ENCODE data around the gene KSR2.

KSR2 gene

GRCh38 chr12:117438809-117439208, 530.0 kb downstream of the KSR2 start:
- Mint-ChIP-seq H3K4me1 (ENCODE audit: low read depth) (no peaks in the 10 kb centered on the region), H3K9me3 (no peaks in the 10 kb centered on the region), H3K27me3 (ENCODE audit: low read depth) (no peaks in the 10 kb centered on the region), H3K36me3 (ENCODE audit: low read depth) (no peaks in the 10 kb centered on the region), H3K27ac (no peak overlapping the region), H3K4me3 (no peak overlapping the region)

DNA sequence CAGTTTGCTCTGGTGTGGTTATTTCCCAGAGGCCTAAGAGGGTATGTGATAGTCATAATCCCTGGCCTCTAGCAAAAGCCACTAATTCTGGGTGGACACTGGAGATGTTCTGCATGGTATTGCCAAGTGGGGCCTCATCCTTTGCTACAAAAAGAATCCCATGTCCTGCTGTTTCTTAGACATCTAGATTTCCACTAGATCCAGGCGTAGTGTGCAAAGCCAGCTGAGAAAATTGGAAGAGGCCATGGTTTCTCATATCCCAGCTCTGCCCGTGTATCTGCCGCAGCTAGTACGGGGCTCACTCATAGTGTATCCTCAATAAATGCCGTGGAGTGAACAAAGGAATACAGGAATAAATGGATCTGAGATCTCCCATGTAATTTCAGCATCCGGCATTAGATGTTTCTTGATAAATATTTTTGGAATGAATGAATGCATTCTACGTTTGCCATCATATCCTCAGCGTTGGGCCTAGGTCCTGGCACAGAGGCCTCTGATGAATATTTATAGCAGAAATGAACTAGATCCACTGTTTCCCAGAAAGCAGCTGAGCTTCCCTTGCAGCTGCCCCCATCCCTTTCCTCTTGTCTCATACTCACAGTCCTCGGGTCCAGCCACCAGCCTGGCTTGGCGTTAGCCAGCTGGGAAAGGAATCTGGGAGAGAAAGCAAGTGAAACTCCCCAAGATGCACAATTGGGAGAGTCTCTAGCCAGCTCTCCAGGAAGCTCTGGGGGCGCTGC, 531.1 kb downstream of the KSR2 start:
- no peaks in the 10 kb centered on the region for H3K27me3 Mint-ChIP-seq (ENCODE audit: low read depth)
- no peaks in the 10 kb centered on the region for H3K4me1 Mint-ChIP-seq (ENCODE audit: low read depth)
- no peaks in the 10 kb centered on the region for H3K9me3 Mint-ChIP-seq
- no peaks in the 10 kb centered on the region for H3K36me3 Mint-ChIP-seq (ENCODE audit: low read depth)
- no peak overlapping the region for H3K4me3 Mint-ChIP-seq
- H3K27ac Mint-ChIP-seq = no peak overlapping the region

- no peak overlapping the region for H3K27ac Mint-ChIP-seq
- H3K4me1 Mint-ChIP-seq (ENCODE audit: low read depth) = no peaks in the 10 kb centered on the region
- no peaks in the 10 kb centered on the region for H3K36me3 Mint-ChIP-seq (ENCODE audit: low read depth)
These were observed 534.9 kb downstream of the KSR2 start for GRCh38 chr12:117433878-117434277.

DNA sequence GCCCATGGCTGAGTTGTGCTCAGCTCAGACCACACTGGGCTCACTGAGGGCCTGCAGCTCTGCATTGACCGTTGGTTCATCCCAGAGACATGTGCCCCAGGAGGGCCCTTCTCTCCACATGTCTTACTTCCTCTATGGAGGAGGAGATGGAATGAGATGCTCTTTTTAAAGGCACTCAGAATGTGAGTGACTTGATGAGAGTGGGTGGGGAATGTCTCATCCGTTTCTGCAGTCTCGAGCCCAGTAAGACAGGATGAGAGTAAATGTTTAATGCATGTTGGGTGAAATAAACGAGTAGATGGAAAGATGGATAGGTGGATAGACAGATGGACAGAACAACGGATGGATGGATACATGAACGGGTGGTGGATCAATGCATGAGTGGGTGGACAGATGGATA, 538.5 kb downstream of the KSR2 start:
- no peaks in the 10 kb centered on the region for H3K4me1 Mint-ChIP-seq (ENCODE audit: low read depth)
- no peaks in the 10 kb centered on the region for H3K36me3 Mint-ChIP-seq (ENCODE audit: low read depth)
- H3K27ac Mint-ChIP-seq = no peak overlapping the region
- no peaks in the 10 kb centered on the region for H3K9me3 Mint-ChIP-seq
- no peaks in the 10 kb centered on the region for H3K27me3 Mint-ChIP-seq (ENCODE audit: low read depth)
- H3K4me3 Mint-ChIP-seq = no peak overlapping the region

More at GRCh38 chr12:117433878-117434277, 534.9 kb downstream of the KSR2 start:
- no peaks in the 10 kb centered on the region for H3K27me3 Mint-ChIP-seq (ENCODE audit: low read depth)
- no peak overlapping the region for H3K4me3 Mint-ChIP-seq
- H3K9me3 Mint-ChIP-seq = no peaks in the 10 kb centered on the region

- H3K4me1 Mint-ChIP-seq (ENCODE audit: low read depth) = no peaks in the 10 kb centered on the region
- no peaks in the 10 kb centered on the region for H3K36me3 Mint-ChIP-seq (ENCODE audit: low read depth)
- H3K27ac Mint-ChIP-seq = no peak overlapping the region
- no peak overlapping the region for H3K4me3 Mint-ChIP-seq
- no peaks in the 10 kb centered on the region for H3K27me3 Mint-ChIP-seq (ENCODE audit: low read depth)
- H3K9me3 Mint-ChIP-seq = no peaks in the 10 kb centered on the region
These were observed 541.6 kb downstream of the KSR2 start for GRCh38 chr12:117427211-117427610.

DNA sequence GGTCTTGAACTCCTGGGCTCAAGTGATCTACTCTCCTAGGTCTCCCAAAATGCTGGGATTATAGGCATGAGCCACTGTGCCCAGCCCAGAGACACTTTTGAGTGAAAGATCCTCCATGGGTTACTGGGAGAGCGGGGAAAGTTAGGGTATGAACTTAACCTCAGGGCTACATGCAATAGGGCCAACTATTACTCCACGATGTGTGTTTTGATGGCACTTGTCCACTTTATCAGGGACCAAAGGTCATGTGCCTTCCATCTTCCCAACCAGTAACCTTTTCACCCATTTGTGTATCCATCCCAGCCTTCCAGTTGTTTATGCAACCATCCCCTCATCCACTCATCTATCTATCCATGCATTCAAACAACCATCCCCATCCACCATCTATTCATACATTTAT, 546.8 kb downstream of the KSR2 start:
- no peak overlapping the region for H3K27ac Mint-ChIP-seq
- H3K4me1 Mint-ChIP-seq (ENCODE audit: low read depth) = no peaks in the 10 kb centered on the region
- H3K9me3 Mint-ChIP-seq = peaks cover 4% of the 10 kb centered on the region
- no peaks in the 10 kb centered on the region for H3K36me3 Mint-ChIP-seq (ENCODE audit: low read depth)
- no peak overlapping the region for H3K4me3 Mint-ChIP-seq
- H3K27me3 Mint-ChIP-seq (ENCODE audit: low read depth) = no peaks in the 10 kb centered on the region

GRCh38 chr12:117421068-117421752, 547.6 kb downstream of the KSR2 start:
- H3K4me3 Mint-ChIP-seq = no peak overlapping the region
- no peaks in the 10 kb centered on the region for H3K4me1 Mint-ChIP-seq (ENCODE audit: low read depth)
- no peaks in the 10 kb centered on the region for H3K36me3 Mint-ChIP-seq (ENCODE audit: low read depth)
- H3K27ac Mint-ChIP-seq = no peak overlapping the region
- H3K27me3 Mint-ChIP-seq (ENCODE audit: low read depth) = no peaks in the 10 kb centered on the region
- peaks cover 4% of the 10 kb centered on the region for H3K9me3 Mint-ChIP-seq

DNA sequence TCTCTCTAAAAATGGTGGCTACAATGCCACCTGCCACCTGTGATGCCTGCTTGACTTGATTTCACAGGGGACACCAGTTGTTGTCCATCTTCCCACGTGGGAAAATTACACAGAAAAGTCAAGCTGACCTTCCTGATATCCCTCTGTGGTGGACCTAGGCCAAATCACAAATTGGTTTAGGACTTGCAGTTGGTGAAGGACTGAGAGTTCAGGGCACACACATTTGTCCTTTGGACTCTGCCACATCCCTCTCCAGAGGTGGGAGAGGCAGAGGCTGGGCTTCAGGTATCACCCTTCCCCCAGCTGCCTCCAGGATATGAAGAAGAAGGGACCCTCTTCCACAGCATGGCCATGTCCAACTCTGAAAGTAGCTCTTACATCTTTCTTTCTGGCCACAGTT, 551.8 kb downstream of the KSR2 start:
- Mint-ChIP-seq H3K27me3 (ENCODE audit: low read depth) (no peaks in the 10 kb centered on the region), H3K27ac (no peak overlapping the region), H3K9me3 (peaks cover 8% of the 10 kb centered on the region), H3K4me3 (no peak overlapping the region), H3K4me1 (ENCODE audit: low read depth) (no peaks in the 10 kb centered on the region), H3K36me3 (ENCODE audit: low read depth) (no peaks in the 10 kb centered on the region)

DNA sequence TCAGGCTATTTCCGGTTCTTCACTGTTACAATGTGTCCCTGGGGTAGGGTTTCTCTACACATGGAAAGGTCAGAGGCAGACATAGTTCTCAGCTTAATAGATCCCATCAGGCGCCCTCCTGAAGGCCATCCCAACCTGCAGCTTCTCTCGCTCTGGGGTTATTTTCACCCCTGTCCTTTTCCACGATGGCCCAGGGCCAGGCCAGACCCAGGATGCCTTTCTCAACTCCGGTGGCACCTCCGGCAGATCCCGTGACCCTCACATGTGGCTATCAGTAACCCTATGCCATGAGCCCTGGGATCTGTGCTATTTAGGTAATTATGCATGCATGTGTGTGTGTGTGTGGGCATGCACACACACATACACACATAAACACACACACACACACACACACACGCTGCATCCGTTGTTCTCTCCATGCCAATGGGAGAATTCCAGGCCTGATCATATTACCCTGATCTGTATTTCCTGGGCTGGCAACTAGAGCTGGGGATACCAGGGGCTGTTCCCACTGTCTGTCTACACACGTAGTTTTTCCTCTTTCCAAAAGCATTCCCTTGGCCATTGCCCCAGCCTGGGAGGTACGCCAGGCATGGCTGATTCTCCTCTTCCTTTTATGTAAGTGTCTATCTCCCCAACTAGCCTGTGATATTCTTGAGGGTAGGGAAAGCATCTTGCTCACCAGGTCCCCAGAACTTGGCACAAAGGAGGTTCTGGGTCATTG, 556.2 kb downstream of the KSR2 start:
- no peak overlapping the region for H3K4me3 Mint-ChIP-seq
- no peaks in the 10 kb centered on the region for H3K4me1 Mint-ChIP-seq (ENCODE audit: low read depth)
- H3K9me3 Mint-ChIP-seq = peaks cover 4% of the 10 kb centered on the region
- H3K27me3 Mint-ChIP-seq (ENCODE audit: low read depth) = no peaks in the 10 kb centered on the region
- no peaks in the 10 kb centered on the region for H3K36me3 Mint-ChIP-seq (ENCODE audit: low read depth)
- no peak overlapping the region for H3K27ac Mint-ChIP-seq

- H3K4me1 Mint-ChIP-seq (ENCODE audit: low read depth) = no peaks in the 10 kb centered on the region
- H3K27ac Mint-ChIP-seq = no peak overlapping the region
- no peak overlapping the region for H3K4me3 Mint-ChIP-seq
- no peaks in the 10 kb centered on the region for H3K36me3 Mint-ChIP-seq (ENCODE audit: low read depth)
- no peaks in the 10 kb centered on the region for H3K27me3 Mint-ChIP-seq (ENCODE audit: low read depth)
- no peaks in the 10 kb centered on the region for H3K9me3 Mint-ChIP-seq
These were observed 559.5 kb downstream of the KSR2 start for GRCh38 chr12:117409286-117409685.

DNA sequence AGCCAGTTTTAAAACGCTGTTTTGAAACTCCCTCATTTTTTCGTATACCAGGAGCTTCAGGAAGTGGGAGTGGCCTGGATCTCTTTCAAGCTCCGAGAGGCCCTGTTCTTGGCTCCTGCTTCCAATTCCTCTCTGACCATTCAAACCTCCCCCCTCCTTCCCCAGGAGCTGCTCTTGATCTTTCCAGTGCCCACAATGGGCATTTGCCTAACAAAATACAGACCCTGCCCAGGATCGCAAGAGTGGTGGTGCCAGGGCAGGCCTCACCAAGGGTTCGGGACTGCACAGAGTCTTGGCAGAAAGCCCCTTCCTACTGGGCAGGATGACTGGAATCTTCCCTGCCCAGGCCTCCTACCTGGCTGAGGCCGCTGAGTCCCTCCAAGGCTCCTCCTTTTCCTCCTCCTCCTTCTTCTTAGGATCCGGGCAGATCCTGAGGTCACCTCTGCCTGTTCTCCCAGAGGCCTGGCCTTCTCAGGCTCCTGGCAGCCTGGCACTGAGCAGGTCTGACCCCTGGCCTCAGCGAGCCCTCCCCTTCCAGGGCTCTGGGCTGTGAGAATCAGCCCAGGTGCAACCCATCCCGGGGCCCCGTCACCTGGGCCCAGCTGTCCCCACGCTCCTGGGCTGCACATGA, 560.5 kb downstream of the KSR2 start:
- H3K27ac Mint-ChIP-seq = no peak overlapping the region

GRCh38 chr12:117404940-117405339, 563.9 kb downstream of the KSR2 start:
- Mint-ChIP-seq H3K9me3 (peaks cover 22% of the 10 kb centered on the region), H3K4me1 (ENCODE audit: low read depth) (no peaks in the 10 kb centered on the region), H3K27me3 (ENCODE audit: low read depth) (no peaks in the 10 kb centered on the region), H3K36me3 (ENCODE audit: low read depth) (no peaks in the 10 kb centered on the region), H3K4me3 (no peak overlapping the region), H3K27ac (no peak overlapping the region)

More for the DNA sequence above, 560.5 kb downstream of the KSR2 start:
- no peaks in the 10 kb centered on the region for H3K4me1 Mint-ChIP-seq (ENCODE audit: low read depth)
- no peaks in the 10 kb centered on the region for H3K36me3 Mint-ChIP-seq (ENCODE audit: low read depth)
- no peak overlapping the region for H3K4me3 Mint-ChIP-seq
- H3K27me3 Mint-ChIP-seq (ENCODE audit: low read depth) = no peaks in the 10 kb centered on the region
- H3K9me3 Mint-ChIP-seq = peaks cover 4% of the 10 kb centered on the region

DNA sequence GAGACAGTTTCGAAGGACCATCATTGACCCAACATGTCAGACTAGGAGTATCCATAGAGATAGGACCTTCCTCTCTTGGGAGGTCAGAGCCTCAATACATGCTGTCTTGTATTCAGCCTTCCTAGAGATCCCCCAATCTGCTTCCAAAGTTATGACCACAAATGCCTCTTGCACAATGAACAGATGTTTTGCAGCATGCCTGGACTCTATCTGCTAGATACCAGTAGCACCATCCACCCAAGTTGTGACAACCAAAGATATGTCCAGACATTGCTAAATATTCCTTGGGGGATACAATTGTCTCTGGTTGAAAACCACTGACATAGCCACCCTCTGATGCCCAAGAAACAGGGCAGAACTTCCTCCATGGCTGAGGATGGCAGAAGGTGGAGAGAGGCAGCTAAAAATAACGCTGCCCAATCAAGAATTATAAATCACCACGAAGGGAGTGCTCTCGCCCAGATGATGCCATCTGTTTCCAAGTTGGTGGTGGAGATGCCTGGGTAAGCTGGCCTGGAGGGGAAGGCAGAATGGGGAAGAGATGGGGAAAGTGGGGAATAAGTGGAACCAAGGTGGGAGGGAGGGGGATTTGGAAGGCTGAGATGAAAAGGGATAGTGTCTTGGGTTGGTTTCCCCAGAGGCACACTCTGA, 564.5 kb downstream of the KSR2 start:
- H3K4me3 Mint-ChIP-seq = no peak overlapping the region
- no peaks in the 10 kb centered on the region for H3K4me1 Mint-ChIP-seq (ENCODE audit: low read depth)
- H3K27ac Mint-ChIP-seq = no peak overlapping the region
- no peaks in the 10 kb centered on the region for H3K36me3 Mint-ChIP-seq (ENCODE audit: low read depth)
- no peaks in the 10 kb centered on the region for H3K27me3 Mint-ChIP-seq (ENCODE audit: low read depth)
- H3K9me3 Mint-ChIP-seq = peaks cover 23% of the 10 kb centered on the region

DNA sequence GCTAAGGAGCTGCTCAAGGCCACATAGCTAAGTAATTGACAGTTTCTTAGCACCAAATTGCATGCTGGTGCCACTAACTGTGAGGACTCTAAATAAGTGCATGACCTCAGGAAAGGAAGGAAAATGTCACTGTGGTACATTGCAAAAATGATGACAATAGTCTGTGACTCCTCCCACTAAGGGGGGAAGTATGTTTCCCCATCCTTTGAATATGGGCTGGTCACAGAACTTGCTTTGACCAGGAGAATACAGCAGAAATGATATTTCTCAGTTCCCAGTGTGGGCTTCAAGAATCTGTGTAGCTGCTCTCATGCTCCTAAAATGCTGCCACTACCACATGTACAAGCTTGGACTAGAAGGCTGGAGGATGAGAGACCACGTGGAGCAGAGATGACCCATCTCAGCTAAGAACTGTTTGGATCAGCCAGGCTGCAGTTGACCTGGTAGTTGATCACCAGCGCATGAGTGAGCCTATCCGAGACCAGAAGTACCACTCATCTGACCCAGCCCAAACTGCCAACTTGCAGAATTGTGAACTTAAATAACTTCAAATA, 565.1 kb downstream of the KSR2 start:
- Mint-ChIP-seq H3K27me3 (ENCODE audit: low read depth) (no peaks in the 10 kb centered on the region), H3K4me1 (ENCODE audit: low read depth) (no peaks in the 10 kb centered on the region), H3K4me3 (no peak overlapping the region), H3K9me3 (peaks cover 25% of the 10 kb centered on the region), H3K36me3 (ENCODE audit: low read depth) (no peaks in the 10 kb centered on the region), H3K27ac (no peak overlapping the region)
